ENCODE data around the gene CORO2B.

Gene CORO2B

GRCh38 chr15:68578980-68579935 is at the start of gene CORO2B:
Gene CORO2B, plus strand, starts transcription at chr15:68578993. Its CDS starts 270 bp downstream, at chr15:68579263.
- peak; percentile 87 for FAIRE-seq

DNA sequence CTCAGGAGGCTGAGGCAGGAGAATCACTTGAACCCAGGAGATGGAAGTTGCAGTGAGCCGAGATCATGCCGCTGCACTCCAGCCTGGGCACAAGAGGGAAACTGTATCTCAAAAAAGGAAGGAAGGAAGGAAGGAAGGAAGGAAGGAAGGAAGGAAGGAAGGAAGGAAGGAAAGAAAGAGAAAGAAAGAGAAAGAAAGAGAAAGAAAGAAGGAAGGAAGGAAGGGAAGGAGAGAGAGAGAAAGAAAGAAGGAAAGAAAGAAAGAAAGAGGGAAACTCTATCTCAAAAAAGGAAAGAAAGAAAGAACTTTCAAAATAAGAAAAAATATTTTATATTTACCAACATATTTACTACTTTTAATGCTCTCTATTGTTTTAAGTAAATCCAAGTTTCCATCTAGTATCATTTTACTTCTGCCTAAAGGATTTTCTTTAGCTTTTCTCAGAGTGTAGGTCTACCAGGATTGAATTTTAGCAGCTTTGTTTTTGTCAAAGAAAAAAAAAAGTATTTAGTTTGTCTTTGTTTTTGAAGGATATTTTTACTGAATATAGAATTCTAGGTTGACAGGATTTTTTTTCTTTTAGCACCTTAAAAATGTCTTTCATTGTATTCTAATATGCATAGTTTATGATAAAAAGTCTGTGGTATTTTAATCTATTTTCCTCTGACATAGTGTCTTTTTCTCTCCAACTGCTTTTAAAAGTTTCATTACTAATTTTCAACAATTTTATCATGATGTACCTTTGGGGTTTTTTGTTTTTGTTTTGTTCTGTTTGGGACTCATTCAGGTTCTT is 47.2 kb upstream of the CORO2B start:
- DNase-seq (ENCODE audit: low spot score) (no peak), FAIRE-seq (no peak)

More at GRCh38 chr15:68578980-68579935, at the start of gene CORO2B:
- DNase-seq (ENCODE audit: low spot score): peak; percentile 81

DNA sequence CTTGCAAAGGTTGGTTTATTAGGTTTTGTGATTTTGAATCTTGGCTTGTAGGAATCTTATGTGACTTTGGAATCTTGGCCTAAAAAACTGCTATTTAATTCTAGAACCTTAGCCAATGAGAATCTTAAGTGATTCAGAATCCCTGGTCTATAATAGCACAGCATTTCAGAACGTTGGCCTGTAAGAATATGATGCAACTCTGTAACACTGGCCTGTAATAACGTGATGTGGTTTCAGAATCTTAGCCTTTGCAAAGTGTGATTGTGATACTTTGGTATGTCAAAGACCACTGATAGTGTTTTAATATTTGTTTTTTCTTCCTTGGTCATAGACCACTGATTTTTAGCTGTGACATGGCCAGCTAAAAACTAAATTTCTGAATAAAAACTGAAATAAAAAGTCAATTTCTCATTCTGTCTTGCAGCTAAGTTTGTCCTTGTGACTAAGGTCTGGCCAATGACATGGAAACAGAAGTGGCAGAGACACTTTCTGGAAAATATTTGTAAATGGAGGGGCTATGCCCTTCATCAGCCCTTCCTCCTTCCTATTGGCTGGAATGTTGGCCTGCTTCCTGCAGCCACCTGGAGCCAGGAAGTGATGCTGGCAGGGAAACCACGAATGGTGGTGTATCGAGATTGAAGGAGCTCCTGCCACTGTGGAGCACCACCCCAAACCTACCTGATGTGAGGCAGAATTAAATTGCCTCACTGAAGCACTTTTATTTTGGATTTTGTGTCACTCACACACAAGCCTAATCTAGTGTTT is 42.3 kb upstream of the CORO2B start:
- DNase-seq (ENCODE audit: low spot score) (peak; percentile 35), FAIRE-seq (peak; percentile 53)

- DNase-seq (ENCODE audit: low spot score) (peak; percentile 15), FAIRE-seq (no peak)
These were observed 41.7 kb upstream of the CORO2B start for GRCh38 chr15:68537097-68537496.

DNA sequence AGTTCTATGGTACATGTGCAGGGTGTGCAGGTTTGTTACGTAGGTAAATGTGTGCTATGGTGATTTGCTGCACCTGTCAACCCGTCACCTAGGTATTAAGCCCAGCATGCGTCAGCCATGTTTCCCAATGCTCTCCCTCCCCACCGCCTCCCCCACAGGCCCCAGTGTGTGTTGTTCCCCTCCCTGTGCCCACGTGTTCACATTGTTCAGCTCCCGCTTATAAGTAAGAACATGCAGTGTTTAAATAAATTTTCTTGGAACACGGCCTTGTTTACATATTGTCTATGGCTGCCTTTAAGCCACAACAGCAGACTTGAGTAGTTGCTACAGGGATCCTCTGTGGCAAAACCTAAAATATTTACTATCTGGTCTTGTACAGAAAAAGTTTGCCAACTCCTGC is 41.3 kb upstream of the CORO2B start:
- peak; percentile 99 for FAIRE-seq
- DNase-seq (ENCODE audit: low spot score): no peak

DNA sequence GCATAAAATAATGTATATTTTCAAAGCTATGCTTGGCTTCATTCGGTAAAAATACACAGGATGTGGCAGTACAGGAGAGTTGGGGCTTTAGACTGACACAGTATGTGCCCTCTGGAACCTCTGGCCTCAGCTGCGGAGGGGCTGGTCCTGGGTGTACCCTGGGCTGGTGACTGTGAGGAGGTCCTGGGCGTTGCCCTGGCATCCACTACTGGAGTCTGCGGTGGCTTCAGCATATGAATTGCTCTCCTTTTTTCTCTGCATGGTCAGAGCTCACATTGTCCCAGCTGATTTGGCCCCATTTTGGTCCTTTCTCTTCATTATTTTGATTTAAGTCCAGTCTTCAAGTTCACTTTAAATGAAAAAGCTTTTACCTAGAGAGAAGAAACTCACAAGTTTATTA is 40.5 kb upstream of the CORO2B start:
- no peak for DNase-seq (ENCODE audit: low spot score)
- FAIRE-seq: no peak

- no peak for FAIRE-seq
- DNase-seq (ENCODE audit: low spot score): no peak
These were observed 37.0 kb upstream of the CORO2B start for GRCh38 chr15:68541743-68542142.

GRCh38 chr15:68542348-68542747 is 36.4 kb upstream of the CORO2B start:
- FAIRE-seq (no peak), DNase-seq (ENCODE audit: low spot score) (no peak)

DNA sequence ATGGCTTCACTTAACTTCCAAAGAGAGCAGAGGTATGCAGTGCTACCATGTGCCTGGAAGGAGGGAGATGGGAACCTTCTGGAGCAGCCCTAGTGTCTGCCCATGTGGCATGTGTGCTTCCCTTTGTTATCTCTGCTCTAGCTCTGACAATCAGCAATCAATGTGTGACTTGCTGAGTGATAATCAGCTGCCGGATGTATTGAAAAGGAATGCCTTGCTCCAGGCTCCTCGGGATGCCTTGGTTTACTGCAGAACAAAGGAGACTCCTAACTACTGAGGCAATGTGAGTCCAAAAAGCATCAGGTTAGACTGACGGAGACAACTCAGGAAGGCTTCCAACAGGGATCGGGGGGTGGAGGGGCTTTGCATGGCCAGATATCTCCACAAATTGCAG is 36.0 kb upstream of the CORO2B start:
- FAIRE-seq: no peak
- DNase-seq (ENCODE audit: low spot score): no peak

- FAIRE-seq: peak; percentile 75
These were observed 35.4 kb upstream of the CORO2B start for GRCh38 chr15:68543165-68544008.

DNA sequence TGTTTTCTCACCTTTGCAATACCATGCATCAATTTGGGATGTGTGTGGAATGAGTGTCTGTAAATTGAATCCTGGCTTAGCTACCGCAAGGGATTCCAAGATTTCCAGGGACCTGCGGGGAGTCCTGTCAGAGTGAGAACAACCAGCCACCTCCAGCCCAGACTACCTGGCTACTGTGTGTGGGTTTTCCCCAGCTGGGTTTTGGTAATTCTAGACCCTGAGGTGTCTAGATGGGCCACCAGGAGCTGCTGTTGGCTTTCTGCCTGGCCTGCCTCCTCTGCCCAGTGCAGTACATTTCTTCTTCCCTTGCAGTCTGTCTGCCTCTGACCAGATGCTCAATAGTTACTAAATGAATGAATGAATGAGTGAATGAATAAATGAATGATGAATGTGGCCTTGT is 32.5 kb upstream of the CORO2B start:
- DNase-seq (ENCODE audit: low spot score) (no peak), FAIRE-seq (no peak)

More at GRCh38 chr15:68543165-68544008, 35.4 kb upstream of the CORO2B start:
- DNase-seq (ENCODE audit: low spot score): peak; percentile 86

DNA sequence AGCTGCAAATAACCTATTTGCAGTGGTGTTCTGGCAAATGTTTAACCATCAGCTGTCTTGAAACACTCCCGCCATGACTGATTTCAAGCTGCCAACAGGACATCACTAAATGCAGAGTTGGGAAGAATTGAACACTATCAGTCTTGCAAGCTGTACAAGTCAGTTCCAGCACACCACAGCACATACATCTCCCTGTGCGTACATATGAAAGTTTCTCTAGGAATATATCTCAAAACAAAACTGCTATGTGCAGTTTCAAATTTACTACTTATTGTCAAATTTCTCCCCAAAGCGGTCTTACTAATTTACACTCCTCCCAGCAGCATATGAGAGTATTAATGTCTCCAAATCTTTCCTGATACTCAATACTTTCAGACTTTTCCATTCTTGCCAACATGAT is 30.4 kb upstream of the CORO2B start:
- DNase-seq (ENCODE audit: low spot score) (no peak), FAIRE-seq (peak; percentile 63)

- DNase-seq (ENCODE audit: low spot score): no peak
- FAIRE-seq: no peak
These were observed 28.8 kb upstream of the CORO2B start for GRCh38 chr15:68550004-68550403.

GRCh38 chr15:68550498-68551295 is 28.1 kb upstream of the CORO2B start:
- DNase-seq (ENCODE audit: low spot score): peak; percentile 79
- FAIRE-seq: no peak

- FAIRE-seq: no peak
- DNase-seq (ENCODE audit: low spot score): no peak
These were observed 27.5 kb upstream of the CORO2B start for GRCh38 chr15:68551296-68551635.

DNA sequence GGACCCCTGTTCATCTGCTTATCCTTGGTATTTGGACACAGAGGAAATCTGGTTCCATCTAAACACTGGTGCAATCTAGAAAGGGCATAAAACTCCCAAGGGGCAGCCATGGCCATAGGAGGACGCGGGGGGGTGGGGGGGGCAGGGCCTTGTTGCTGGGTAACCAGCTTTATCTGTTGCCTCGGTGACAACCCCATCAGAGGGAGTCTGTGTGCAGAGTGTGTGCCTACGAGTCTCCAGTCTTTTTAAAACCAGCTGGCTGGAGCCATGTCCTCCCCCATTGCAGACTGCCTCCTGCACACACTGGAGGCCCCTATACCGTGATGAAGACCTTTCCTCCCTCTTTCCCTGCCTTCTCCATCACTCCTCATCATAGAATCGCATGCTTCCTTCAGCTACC is 26.4 kb upstream of the CORO2B start:
- FAIRE-seq (peak; percentile 17), DNase-seq (ENCODE audit: low spot score) (no peak)

DNA sequence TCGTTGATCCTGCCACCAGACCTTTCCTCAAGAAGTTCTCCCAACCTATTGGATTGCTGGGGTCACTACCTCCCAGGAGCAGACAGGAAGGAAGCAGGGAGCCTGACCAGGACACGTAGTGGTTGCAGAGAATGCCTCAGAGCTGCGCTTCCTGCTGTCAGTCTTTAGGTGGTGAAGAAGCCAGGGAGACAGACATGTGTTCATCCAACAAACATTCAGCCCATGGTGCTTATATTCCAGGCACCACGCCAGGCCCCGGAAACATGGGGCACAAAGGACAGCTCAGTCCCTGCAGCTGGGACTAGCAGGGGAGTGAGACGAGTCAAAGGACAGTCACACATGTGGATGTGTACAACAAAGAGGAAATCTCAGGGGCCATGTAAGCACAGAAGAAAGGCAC is 26.0 kb upstream of the CORO2B start:
- FAIRE-seq (peak; percentile 20), DNase-seq (ENCODE audit: low spot score) (peak; percentile 58)

- DNase-seq (ENCODE audit: low spot score) (no peak), FAIRE-seq (peak; percentile 35)
These were observed 25.3 kb upstream of the CORO2B start for GRCh38 chr15:68553314-68553993.

Data from urothelium cell line (cell line).